Uterus (tissue), 4 donors: ENCODE results near the gene MOB3B. TPM values are rescaled to one million over a fixed set of nuclear protein-coding genes. Genes with fewer than 3 reads are reported as not detected.

ENCODE experiments used
- DNase-seq, 2 donors: peaks; one replicate each; pipeline ENCODE4 v3.0.0-alpha.2; 2019 to 2020
- H3K27ac ChIP-seq, 2 donors: fragments of 200-600 bp; sonication (generic); 1 replicate in 1 of 2; 2 replicates in 1 of 2; pipeline ENCODE4 v1.5.1; 2016 to 2018
- H3K27me3 ChIP-seq, 2 donors: fragments of 200-600 bp; sonication (generic); one replicate each; pipeline ENCODE4 v1.5.1; 2018 to 2019; ENCODE audit warnings: control low read depth in 1 of 2
- H3K36me3 ChIP-seq, 2 donors: fragments of 200-600 bp; sonication (generic); one replicate each; pipeline ENCODE4 v1.5.1; 2019; ENCODE audit warnings: control low read depth in 1 of 2
- H3K4me1 ChIP-seq, 2 donors: fragments of 200-600 bp; sonication (generic); one replicate each; pipeline ENCODE4 v1.5.1; 2018 to 2019; ENCODE audit warnings: control low read depth in 1 of 2
- H3K4me3 ChIP-seq, 2 donors: fragments of 200-600 bp; sonication (generic); 1 replicate in 1 of 2; 2 replicates in 1 of 2; pipeline ENCODE4 v1.5.1; 2018 to 2019; ENCODE audit warnings: mild to moderate bottlenecking in 1 of 2
- H3K9me3 ChIP-seq, 2 donors: fragments of 200-600 bp; sonication (generic); one replicate each; pipeline ENCODE4 v1.5.1; 2019; ENCODE audit warnings: control low read depth in 1 of 2
- CTCF ChIP-seq, 4 experiments: fragments of 200-600 bp in 2 of 4; fragments of 450-650 bp in 2 of 4; sonication (generic) in 2 of 4; IDR thresholded peaks; one replicate each; pipeline ENCODE4 v1.5.1; 2016 to 2019; ENCODE audit warnings: antibody characterized with exemption in 4 of 4, mild to moderate bottlenecking in 2 of 4, moderate library complexity in 1 of 4
- POLR2A ChIP-seq, 2 donors: fragments of 450-650 bp; IDR thresholded peaks; one replicate each; pipeline ENCODE4 v1.6.1; 2016; ENCODE audit warnings: antibody characterized with exemption in 2 of 2, mild to moderate bottlenecking in 1 of 2, moderate library complexity in 1 of 2
- intact Hi-C: fragments of 100-400 bp; cut with DNase I; formaldehyde crosslinking; loops from one replicate; pipeline ENCODE4 v1.15.1; 2023; ENCODE audit warnings: low total_unique reads
- total RNA-seq, 4 donors: library from RNA; depleted of rRNA in 3 of 4; stranded (reverse); fragments of >200 nt in 3 of 4; gene quantifications; one replicate each; pipeline versions ENCODE4 v1.1.0 to v1.2.4, GENCODE V29; 2014 to 2023
- donor health status: DM: yes; HTN: yes; CAD: no.

Gene MOB3B
- total RNA-seq, 4 donors from 2014 or later: 2.0 to 34.4 (median 12.6) TPM

- TF ChIP-seq POLR2A (IDR thresholded peaks at IDR 0.05) (no peak), CTCF (IDR thresholded peaks at IDR 0.05) (no peak)
- Histone ChIP-seq H3K27ac (no peak overlapping the region), H3K4me1 (peaks cover 0 to 9% of the 10 kb centered on the region in 2 donors), H3K27me3 (no peaks in the 10 kb centered on the region), H3K36me3 (no peaks in the 10 kb centered on the region), H3K4me3 (no peak overlapping the region), H3K9me3 (no peaks in the 10 kb centered on the region)
- no peak for DNase-seq
- intact Hi-C loops: no loop called here
These were observed 143.0 kb downstream of the MOB3B start for GRCh38 chr9:27386571-27387091.

GRCh38 chr9:27385606-27386322, 143.8 kb downstream of the MOB3B start:
- no peaks in the 10 kb centered on the region for H3K9me3 ChIP-seq
- peaks cover 0 to 9% of the 10 kb centered on the region in 2 donors for H3K4me1 ChIP-seq
- no peaks in the 10 kb centered on the region for H3K36me3 ChIP-seq
- TF ChIP-seq CTCF (IDR thresholded peaks at IDR 0.05) (no peak), POLR2A (IDR thresholded peaks at IDR 0.05) (no peak)
- no peak overlapping the region for H3K4me3 ChIP-seq
- DNase-seq: no peak
- no peak overlapping the region for H3K27ac ChIP-seq
- intact Hi-C loops: no loop called here
- no peaks in the 10 kb centered on the region for H3K27me3 ChIP-seq

GRCh38 chr9:27384262-27385014, 145.2 kb downstream of the MOB3B start:
- no peak for TF ChIP-seq CTCF (IDR thresholded peaks at IDR 0.05)
- no peak for TF ChIP-seq POLR2A (IDR thresholded peaks at IDR 0.05)
- intact Hi-C loops: no loop called here
- no peak overlapping the region for H3K27ac ChIP-seq
- no peak for DNase-seq
- no peaks in the 10 kb centered on the region for H3K9me3 ChIP-seq
- no peak overlapping the region for H3K4me3 ChIP-seq
- H3K36me3 ChIP-seq: no peaks in the 10 kb centered on the region
- H3K27me3 ChIP-seq: no peaks in the 10 kb centered on the region
- peaks cover 0 to 9% of the 10 kb centered on the region in 2 donors for H3K4me1 ChIP-seq

- Histone ChIP-seq H3K9me3 (no peaks in the 10 kb centered on the region), H3K4me3 (no peak overlapping the region), H3K36me3 (no peaks in the 10 kb centered on the region), H3K4me1 (peaks cover 0 to 9% of the 10 kb centered on the region in 2 donors), H3K27me3 (no peaks in the 10 kb centered on the region), H3K27ac (no peak overlapping the region)
- no peak for TF ChIP-seq POLR2A (IDR thresholded peaks at IDR 0.05)
- intact Hi-C loops: no loop called here
- DNase-seq: no peak
These were observed 146.1 kb downstream of the MOB3B start for GRCh38 chr9:27383524-27383923.

- intact Hi-C loops: no loop called here
- no peaks in the 10 kb centered on the region for H3K36me3 ChIP-seq
- peaks cover 0 to 5% of the 10 kb centered on the region in 2 donors for H3K4me1 ChIP-seq
- no peaks in the 10 kb centered on the region for H3K27me3 ChIP-seq
- H3K9me3 ChIP-seq: no peaks in the 10 kb centered on the region
- no peak overlapping the region for H3K4me3 ChIP-seq
- DNase-seq: no peak
- H3K27ac ChIP-seq: no peak overlapping the region
- no peak for TF ChIP-seq POLR2A (IDR thresholded peaks at IDR 0.05)
- TF ChIP-seq CTCF (IDR thresholded peaks at IDR 0.05): no peak
These were observed 146.6 kb downstream of the MOB3B start for GRCh38 chr9:27382975-27383374.
